OCI-LY1 (cell line): ENCODE measurements around the gene PLA2G7.

ENCODE experiments used
- H2AFZ ChIP-seq: fragments of 200-600 bp; sonication (generic), shearing (Covaris generic); 2 replicates; pipeline ENCODE4 v1.6.0; 2014; ENCODE audit warnings: antibody characterized with exemption, mild to moderate bottlenecking, low read length
- H3F3A ChIP-seq: fragments of 200-600 bp; sonication (generic), shearing (Covaris generic); 2 replicates; pipeline ENCODE4 v1.6.0; 2014; ENCODE audit warnings: mild to moderate bottlenecking, antibody characterized with exemption, low read length, moderate library complexity; ENCODE audit not compliant: insufficient read depth
- H3K27ac ChIP-seq: fragments of 200-600 bp; sonication (generic); 2 replicates; pipeline ENCODE4 v1.5.1; 2014; ENCODE audit warnings: low read length, mixed run types, mild to moderate bottlenecking, low read depth; ENCODE audit not compliant: poor library complexity, severe bottlenecking
- H3K27me3 ChIP-seq: fragments of 200-600 bp; sonication (generic); 2 replicates; pipeline ENCODE4 v1.6.0; 2014; ENCODE audit warnings: antibody characterized with exemption, mild to moderate bottlenecking, low read length, moderate library complexity; ENCODE audit not compliant: insufficient read depth
- H3K36me3 ChIP-seq: fragments of 200-600 bp; sonication (generic); 2 replicates; pipeline ENCODE4 v1.6.1; 2014; ENCODE audit warnings: mild to moderate bottlenecking, antibody characterized with exemption, low read length, moderate library complexity, mixed read lengths; ENCODE audit not compliant: insufficient read depth
- H3K4me1 ChIP-seq: fragments of 200-600 bp; sonication (generic); 2 replicates; pipeline ENCODE4 v1.5.1; 2014; ENCODE audit warnings: mild to moderate bottlenecking, low read length, moderate library complexity; ENCODE audit not compliant: insufficient read depth, severe bottlenecking
- H3K4me2 ChIP-seq: fragments of 200-600 bp; sonication (generic), shearing (Covaris generic); 2 replicates; pipeline ENCODE4 v1.6.1; 2014; ENCODE audit warnings: low read length
- H3K4me3 ChIP-seq: fragments of 200-600 bp; sonication (generic); 2 replicates; pipeline ENCODE4 v1.5.1; 2014; ENCODE audit warnings: low read length, low read depth, mild to moderate bottlenecking, mixed read lengths; ENCODE audit not compliant: poor library complexity, severe bottlenecking
- H3K79me2 ChIP-seq: fragments of 200-600 bp; shearing (Covaris generic); 2 replicates; pipeline ENCODE4 v1.6.1; 2016; ENCODE audit warnings: mixed run types, low read length, mixed read lengths; ENCODE audit not compliant: insufficient read depth
- H3K9ac ChIP-seq: fragments of 200-600 bp; sonication (generic), shearing (Covaris generic); 2 replicates; pipeline ENCODE4 v1.6.1; 2014; ENCODE audit warnings: mild to moderate bottlenecking, low read length, mixed read lengths
- H3K9me2 ChIP-seq: fragments of 200-600 bp; sonication (generic), shearing (Covaris generic); 2 replicates; pipeline ENCODE4 v1.6.1; 2014; ENCODE audit warnings: low read depth, mild to moderate bottlenecking, low read length, mixed read lengths
- H3K9me3 ChIP-seq: fragments of 200-600 bp; shearing (Covaris generic); 2 replicates; pipeline ENCODE4 v1.6.1; 2014; ENCODE audit warnings: low read length, mixed read lengths
- H4K20me1 ChIP-seq: fragments of 200-600 bp; sonication (generic), shearing (Covaris generic); 2 replicates; pipeline ENCODE4 v1.6.0; 2016; ENCODE audit warnings: mild to moderate bottlenecking, low read length; ENCODE audit not compliant: insufficient read depth
- CTCF ChIP-seq: fragments of 200-600 bp; sonication (generic), shearing (Covaris generic); IDR thresholded peaks from 2 replicates; pipeline ENCODE4 v1.5.1; 2017; ENCODE audit warnings: mild to moderate bottlenecking, antibody characterized with exemption, low read length, moderate library complexity, mixed read lengths
- EZH2 ChIP-seq: fragments of 200-600 bp; sonication (generic), shearing (Covaris generic); IDR thresholded peaks from 2 replicates; pipeline ENCODE4 v1.8.0; 2017; ENCODE audit warnings: borderline replicate concordance, mixed run types, mild to moderate bottlenecking, antibody characterized with exemption, low read length, moderate library complexity, mixed read lengths

Gene PLA2G7

DNA sequence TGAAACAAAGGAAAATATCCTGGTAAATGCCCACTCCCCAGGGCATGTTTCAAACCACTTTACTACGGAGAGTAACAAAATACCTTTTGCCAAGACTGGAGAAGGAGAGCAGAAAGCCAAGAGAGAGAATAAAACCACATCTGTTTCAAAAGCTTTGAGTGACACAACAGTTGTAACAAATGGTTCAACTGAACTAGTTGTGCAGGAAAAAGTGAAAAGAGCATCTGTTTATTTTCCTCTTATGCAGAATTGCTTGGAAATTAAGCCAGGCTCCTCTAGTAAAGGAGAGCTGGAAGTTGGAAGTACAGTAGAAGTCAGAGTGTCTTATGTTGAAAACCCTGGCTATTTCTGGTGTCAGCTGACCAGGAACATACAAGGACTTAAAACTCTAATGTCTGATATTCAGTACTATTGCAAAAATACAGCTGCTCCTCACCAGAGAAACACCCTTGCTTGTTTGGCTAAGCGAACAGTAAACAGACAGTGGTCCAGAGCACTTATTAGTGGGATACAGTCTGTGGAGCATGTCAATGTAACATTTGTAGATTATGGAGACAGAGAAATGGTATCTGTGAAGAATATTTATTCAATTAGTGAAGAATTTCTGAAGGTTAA is 44.9 kb downstream of the PLA2G7 start:
- no peaks in the 10 kb centered on the region for H4K20me1 ChIP-seq
- H3K79me2 ChIP-seq = no peaks in the 10 kb centered on the region
- no peaks in the 10 kb centered on the region for H3K9me3 ChIP-seq
- H3K9ac ChIP-seq = no peak overlapping the region
- no peak overlapping the region for H3K4me2 ChIP-seq
- no peaks in the 10 kb centered on the region for H3F3A ChIP-seq
- H3K27ac ChIP-seq = no peak overlapping the region
- no peaks in the 10 kb centered on the region for H3K36me3 ChIP-seq
- H3K9me2 ChIP-seq = no peaks in the 10 kb centered on the region
- H3K27me3 ChIP-seq = no peaks in the 10 kb centered on the region
- no peak overlapping the region for H2AFZ ChIP-seq
- H3K4me1 ChIP-seq = no peaks in the 10 kb centered on the region
- no peak overlapping the region for H3K4me3 ChIP-seq
- TF ChIP-seq EZH2 (no peak), CTCF (no peak)

DNA sequence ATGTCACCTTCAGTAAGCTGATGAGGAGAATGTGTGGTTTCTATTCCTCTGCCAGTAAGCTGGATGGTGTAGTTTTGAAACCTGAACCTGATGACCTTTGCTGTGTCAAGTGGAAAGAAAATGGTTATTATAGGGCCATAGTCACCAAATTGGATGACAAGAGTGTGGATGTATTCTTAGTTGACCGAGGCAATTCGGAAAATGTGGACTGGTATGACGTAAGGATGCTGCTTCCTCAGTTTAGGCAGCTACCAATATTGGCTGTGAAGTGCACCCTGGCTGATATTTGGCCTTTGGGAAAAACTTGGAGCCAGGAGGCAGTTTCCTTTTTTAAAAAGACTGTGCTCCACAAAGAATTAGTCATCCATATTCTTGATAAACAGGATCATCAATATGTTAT is 45.5 kb downstream of the PLA2G7 start:
- no peaks in the 10 kb centered on the region for H3K36me3 ChIP-seq
- H3K9me2 ChIP-seq = no peaks in the 10 kb centered on the region
- TF ChIP-seq EZH2 (no peak), CTCF (no peak)
- H3K79me2 ChIP-seq = no peaks in the 10 kb centered on the region
- no peak overlapping the region for H3K4me2 ChIP-seq
- H2AFZ ChIP-seq = no peak overlapping the region
- H3K9me3 ChIP-seq = no peaks in the 10 kb centered on the region
- no peaks in the 10 kb centered on the region for H4K20me1 ChIP-seq
- H3K4me3 ChIP-seq = no peak overlapping the region
- H3K4me1 ChIP-seq = no peaks in the 10 kb centered on the region
- H3K27me3 ChIP-seq = no peaks in the 10 kb centered on the region
- no peaks in the 10 kb centered on the region for H3F3A ChIP-seq
- no peak overlapping the region for H3K27ac ChIP-seq
- H3K9ac ChIP-seq = no peak overlapping the region

DNA sequence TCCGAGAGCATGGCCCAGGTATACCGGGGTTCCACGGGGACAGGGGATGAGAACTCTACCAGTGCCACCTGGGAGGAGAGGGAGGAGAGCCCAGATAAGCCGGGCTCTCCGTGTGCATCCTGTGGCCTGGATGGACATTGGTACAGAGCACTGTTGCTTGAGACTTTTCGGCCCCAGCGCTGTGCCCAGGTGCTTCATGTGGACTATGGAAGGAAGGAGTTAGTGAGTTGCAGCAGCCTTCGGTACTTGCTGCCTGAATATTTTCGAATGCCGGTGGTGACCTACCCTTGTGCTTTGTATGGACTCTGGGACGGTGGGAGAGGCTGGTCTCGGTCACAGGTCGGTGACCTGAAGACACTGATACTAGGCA is 46.2 kb downstream of the PLA2G7 start:
- H4K20me1 ChIP-seq = no peaks in the 10 kb centered on the region
- H3K9me2 ChIP-seq = no peaks in the 10 kb centered on the region
- H3K27me3 ChIP-seq = no peaks in the 10 kb centered on the region
- H3K4me2 ChIP-seq = no peak overlapping the region
- no peaks in the 10 kb centered on the region for H3K79me2 ChIP-seq
- H3K4me1 ChIP-seq = no peaks in the 10 kb centered on the region
- H3K9me3 ChIP-seq = no peaks in the 10 kb centered on the region
- no peaks in the 10 kb centered on the region for H3K36me3 ChIP-seq
- no peak for TF ChIP-seq CTCF
- no peak for TF ChIP-seq EZH2
- no peak overlapping the region for H3K9ac ChIP-seq
- H2AFZ ChIP-seq = no peak overlapping the region
- no peaks in the 10 kb centered on the region for H3F3A ChIP-seq
- no peak overlapping the region for H3K4me3 ChIP-seq
- no peak overlapping the region for H3K27ac ChIP-seq
